IPS-18a (cell line): ENCODE measurements around the gene GLI3.

Experiments used
- H3K27ac ChIP-seq: one replicate; pipeline ENCODE4 v1.5.1; 2013; ENCODE audit warnings: low read length
- H3K27me3 ChIP-seq: one replicate; pipeline ENCODE4 v1.6.1; 2013; ENCODE audit warnings: mild to moderate bottlenecking, low read length; ENCODE audit not compliant: control insufficient read depth, insufficient read depth
- H3K36me3 ChIP-seq: one replicate; pipeline ENCODE4 v1.6.1; 2013; ENCODE audit warnings: low read depth, low read length; ENCODE audit not compliant: control insufficient read depth
- H3K4me1 ChIP-seq: one replicate; pipeline ENCODE4 v1.6.1; 2013; ENCODE audit warnings: low read depth, low read length; ENCODE audit not compliant: control insufficient read depth
- H3K4me3 ChIP-seq: one replicate; pipeline ENCODE4 v1.5.1; 2013; ENCODE audit warnings: low read length
- H3K9ac ChIP-seq: one replicate; pipeline ENCODE4 v1.6.1; 2013; ENCODE audit warnings: mild to moderate bottlenecking, low read length, moderate library complexity
- H3K9me3 ChIP-seq: one replicate; pipeline ENCODE4 v1.6.1; 2013; ENCODE audit warnings: low read depth, low read length; ENCODE audit not compliant: control insufficient read depth

The GLI3 gene

GRCh38 chr7:42069590-42069989 lies 167.4 kb downstream of the GLI3 start:
- Histone ChIP-seq H3K4me1 (peaks cover 65% of the 10 kb centered on the region), H3K36me3 (no peaks in the 10 kb centered on the region), H3K27ac (no peak overlapping the region), H3K27me3 (no peaks in the 10 kb centered on the region), H3K4me3 (no peak overlapping the region), H3K9ac (no peak overlapping the region), H3K9me3 (no peaks in the 10 kb centered on the region)

GRCh38 chr7:42068554-42069280 lies 168.3 kb downstream of the GLI3 start:
- Histone ChIP-seq H3K36me3 (no peaks in the 10 kb centered on the region), H3K9ac (no peak overlapping the region), H3K9me3 (no peaks in the 10 kb centered on the region), H3K27me3 (no peaks in the 10 kb centered on the region), H3K4me3 (no peak overlapping the region), H3K27ac (no peak overlapping the region), H3K4me1 (peaks cover 61% of the 10 kb centered on the region)

GRCh38 chr7:42065942-42066341 lies 171.1 kb downstream of the GLI3 start:
- Histone ChIP-seq H3K27ac (peak overlapping the region; percentile 66), H3K4me3 (peak overlapping the region; percentile 39), H3K36me3 (no peaks in the 10 kb centered on the region)

GRCh38 chr7:42065015-42065414 lies 172.0 kb downstream of the GLI3 start:
- Histone ChIP-seq H3K4me1 (peaks cover 48% of the 10 kb centered on the region), H3K9me3 (no peaks in the 10 kb centered on the region), H3K9ac (no peak overlapping the region), H3K4me3 (no peak overlapping the region), H3K27ac (no peak overlapping the region), H3K27me3 (no peaks in the 10 kb centered on the region), H3K36me3 (no peaks in the 10 kb centered on the region)

More at GRCh38 chr7:42065942-42066341, 171.1 kb downstream of the GLI3 start:
- no peaks in the 10 kb centered on the region for H3K9me3 ChIP-seq
- peaks cover 48% of the 10 kb centered on the region for H3K4me1 ChIP-seq
- peak overlapping the region; percentile 46 for H3K9ac ChIP-seq
- no peaks in the 10 kb centered on the region for H3K27me3 ChIP-seq

GRCh38 chr7:42064534-42064933 lies 172.5 kb downstream of the GLI3 start:
- H3K27ac ChIP-seq = no peak overlapping the region
- peaks cover 47% of the 10 kb centered on the region for H3K4me1 ChIP-seq
- no peaks in the 10 kb centered on the region for H3K27me3 ChIP-seq
- no peak overlapping the region for H3K9ac ChIP-seq
- H3K9me3 ChIP-seq = no peaks in the 10 kb centered on the region
- no peak overlapping the region for H3K4me3 ChIP-seq
- H3K36me3 ChIP-seq = no peaks in the 10 kb centered on the region

GRCh38 chr7:42059275-42059674 lies 177.7 kb downstream of the GLI3 start:
- Histone ChIP-seq H3K9ac (no peak overlapping the region), H3K9me3 (no peaks in the 10 kb centered on the region), H3K36me3 (no peaks in the 10 kb centered on the region), H3K4me1 (no peaks in the 10 kb centered on the region), H3K27ac (no peak overlapping the region), H3K4me3 (no peak overlapping the region), H3K27me3 (no peaks in the 10 kb centered on the region)

- H3K36me3 ChIP-seq = no peaks in the 10 kb centered on the region
- no peak overlapping the region for H3K27ac ChIP-seq
- H3K27me3 ChIP-seq = no peaks in the 10 kb centered on the region
- no peak overlapping the region for H3K9ac ChIP-seq
- H3K4me3 ChIP-seq = no peak overlapping the region
- H3K9me3 ChIP-seq = no peaks in the 10 kb centered on the region
- H3K4me1 ChIP-seq = no peaks in the 10 kb centered on the region
Observed at GRCh38 chr7:42057331-42057730, 179.7 kb downstream of the GLI3 start.

GRCh38 chr7:42055171-42055570 lies 181.8 kb downstream of the GLI3 start:
- no peaks in the 10 kb centered on the region for H3K4me1 ChIP-seq

GRCh38 chr7:42053834-42054233 lies 183.2 kb downstream of the GLI3 start:
- H3K4me1 ChIP-seq = no peaks in the 10 kb centered on the region
- H3K4me3 ChIP-seq = no peak overlapping the region
- no peaks in the 10 kb centered on the region for H3K27me3 ChIP-seq
- H3K9ac ChIP-seq = no peak overlapping the region
- no peaks in the 10 kb centered on the region for H3K9me3 ChIP-seq
- no peaks in the 10 kb centered on the region for H3K36me3 ChIP-seq
- H3K27ac ChIP-seq = no peak overlapping the region

More at GRCh38 chr7:42055171-42055570, 181.8 kb downstream of the GLI3 start:
- H3K4me3 ChIP-seq = no peak overlapping the region
- H3K36me3 ChIP-seq = no peaks in the 10 kb centered on the region
- H3K27ac ChIP-seq = no peak overlapping the region
- H3K9me3 ChIP-seq = no peaks in the 10 kb centered on the region
- no peak overlapping the region for H3K9ac ChIP-seq
- H3K27me3 ChIP-seq = no peaks in the 10 kb centered on the region

GRCh38 chr7:42049761-42050160 lies 187.2 kb downstream of the GLI3 start:
- peaks cover 3% of the 10 kb centered on the region for H3K36me3 ChIP-seq
- no peaks in the 10 kb centered on the region for H3K9me3 ChIP-seq
- H3K27me3 ChIP-seq = no peaks in the 10 kb centered on the region
- no peak overlapping the region for H3K9ac ChIP-seq
- H3K27ac ChIP-seq = no peak overlapping the region
- no peaks in the 10 kb centered on the region for H3K4me1 ChIP-seq
- H3K4me3 ChIP-seq = no peak overlapping the region

- Histone ChIP-seq H3K27ac (no peak overlapping the region), H3K9me3 (no peaks in the 10 kb centered on the region), H3K4me1 (no peaks in the 10 kb centered on the region), H3K36me3 (peaks cover 3% of the 10 kb centered on the region), H3K9ac (no peak overlapping the region), H3K4me3 (no peak overlapping the region), H3K27me3 (no peaks in the 10 kb centered on the region)
Observed at GRCh38 chr7:42046483-42046882, 190.5 kb downstream of the GLI3 start.

GRCh38 chr7:42045961-42046360 lies 191.0 kb downstream of the GLI3 start:
- Histone ChIP-seq H3K4me3 (no peak overlapping the region), H3K36me3 (peaks cover 3% of the 10 kb centered on the region), H3K27ac (no peak overlapping the region), H3K9ac (no peak overlapping the region), H3K4me1 (no peaks in the 10 kb centered on the region), H3K27me3 (no peaks in the 10 kb centered on the region), H3K9me3 (no peaks in the 10 kb centered on the region)
